GM12801 (cell line): ENCODE measurements around the gene PCSK5.

Source experiments
- TF ChIP-seq, protein P1 (sequence below): IDR thresholded peaks from one replicate; pipeline ENCODE4 v1.5.1; 2011; ENCODE audit warnings: control low read depth; ENCODE audit not compliant: insufficient read length; ENCODE audit errors: extremely low read depth

The PCSK5 gene

DNA sequence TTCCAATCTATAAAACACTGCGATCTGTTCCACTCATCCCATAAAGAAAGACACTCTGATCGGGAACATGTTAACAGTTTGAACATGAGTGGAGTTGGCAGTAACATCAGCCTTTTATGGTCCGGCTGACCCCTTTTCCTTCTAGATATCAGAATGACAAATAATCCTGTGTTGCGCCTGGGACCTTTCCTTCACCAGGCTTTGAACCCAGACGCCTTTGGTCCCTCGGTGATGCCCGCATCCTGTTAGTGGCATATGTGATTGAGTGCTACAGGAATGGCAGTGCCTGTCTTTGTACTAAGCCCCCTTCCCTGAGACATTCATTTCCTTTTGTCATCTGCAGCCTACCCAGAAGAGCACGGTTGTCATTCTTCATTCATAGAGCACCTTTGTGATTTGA, 209.0 kb downstream of the PCSK5 start:
- TF ChIP-seq, protein P1, sequence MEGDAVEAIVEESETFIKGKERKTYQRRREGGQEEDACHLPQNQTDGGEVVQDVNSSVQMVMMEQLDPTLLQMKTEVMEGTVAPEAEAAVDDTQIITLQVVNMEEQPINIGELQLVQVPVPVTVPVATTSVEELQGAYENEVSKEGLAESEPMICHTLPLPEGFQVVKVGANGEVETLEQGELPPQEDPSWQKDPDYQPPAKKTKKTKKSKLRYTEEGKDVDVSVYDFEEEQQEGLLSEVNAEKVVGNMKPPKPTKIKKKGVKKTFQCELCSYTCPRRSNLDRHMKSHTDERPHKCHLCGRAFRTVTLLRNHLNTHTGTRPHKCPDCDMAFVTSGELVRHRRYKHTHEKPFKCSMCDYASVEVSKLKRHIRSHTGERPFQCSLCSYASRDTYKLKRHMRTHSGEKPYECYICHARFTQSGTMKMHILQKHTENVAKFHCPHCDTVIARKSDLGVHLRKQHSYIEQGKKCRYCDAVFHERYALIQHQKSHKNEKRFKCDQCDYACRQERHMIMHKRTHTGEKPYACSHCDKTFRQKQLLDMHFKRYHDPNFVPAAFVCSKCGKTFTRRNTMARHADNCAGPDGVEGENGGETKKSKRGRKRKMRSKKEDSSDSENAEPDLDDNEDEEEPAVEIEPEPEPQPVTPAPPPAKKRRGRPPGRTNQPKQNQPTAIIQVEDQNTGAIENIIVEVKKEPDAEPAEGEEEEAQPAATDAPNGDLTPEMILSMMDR, result no peak

DNA sequence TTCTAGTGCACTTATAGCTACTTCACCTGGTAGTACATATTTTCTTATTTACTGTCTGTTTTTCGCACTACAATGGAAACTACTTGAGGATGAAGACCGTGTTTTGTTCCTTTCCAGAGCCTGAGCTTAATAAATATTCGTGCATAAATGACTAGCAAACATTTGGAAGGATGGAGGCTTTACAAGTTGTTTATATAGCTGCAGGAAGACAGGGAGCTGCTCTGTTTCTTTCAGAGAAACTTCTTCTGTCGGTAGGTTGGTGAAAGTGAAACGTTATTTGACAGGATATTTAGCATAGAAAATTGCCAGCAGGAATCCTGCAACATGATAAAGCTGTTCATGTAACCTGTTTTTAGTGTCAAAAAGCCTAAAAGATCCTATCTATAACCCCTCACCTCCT, 210.6 kb downstream of the PCSK5 start:
- TF ChIP-seq, protein P1, result no peak

DNA sequence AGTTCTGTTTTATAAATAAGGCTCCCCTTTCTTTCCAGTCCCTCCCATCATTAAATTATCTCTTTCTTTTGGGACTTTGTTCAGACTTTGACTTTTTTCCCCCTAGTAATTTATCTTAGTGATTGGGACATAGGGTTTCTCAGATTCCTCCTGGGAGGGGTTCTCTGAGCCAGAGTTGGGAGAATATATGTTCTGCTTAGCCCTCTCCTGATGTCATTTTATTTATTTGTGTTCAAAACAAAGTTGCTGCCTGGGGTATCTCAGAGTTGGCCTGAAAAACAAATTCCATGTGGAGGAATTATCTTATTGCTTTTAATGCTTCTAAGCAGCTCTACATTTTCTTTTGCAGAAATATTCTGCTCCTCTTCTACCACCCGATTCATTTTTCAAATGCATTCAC, 211.0 kb downstream of the PCSK5 start:
- TF ChIP-seq, protein P1, result no peak

DNA sequence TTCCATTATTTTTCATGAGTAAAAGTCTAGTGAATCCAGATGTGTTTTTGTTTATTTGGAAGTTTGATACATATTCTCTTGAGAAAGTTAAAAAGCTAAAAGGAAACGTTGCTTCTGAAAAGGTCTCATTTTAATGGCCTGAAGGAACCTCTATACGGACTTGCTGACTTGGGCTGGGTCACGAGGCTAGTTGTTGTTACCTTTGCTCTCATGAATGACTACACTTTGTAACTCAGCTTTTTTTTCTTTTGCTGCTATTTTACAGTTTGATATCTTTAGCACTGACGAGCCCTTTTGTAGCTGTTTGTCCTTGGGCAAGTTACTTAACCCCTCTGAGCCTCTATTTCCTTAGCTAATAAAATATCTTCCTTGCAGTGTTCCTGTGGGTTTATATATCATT, 211.5 kb downstream of the PCSK5 start:
- TF ChIP-seq, protein P1, result no peak

DNA sequence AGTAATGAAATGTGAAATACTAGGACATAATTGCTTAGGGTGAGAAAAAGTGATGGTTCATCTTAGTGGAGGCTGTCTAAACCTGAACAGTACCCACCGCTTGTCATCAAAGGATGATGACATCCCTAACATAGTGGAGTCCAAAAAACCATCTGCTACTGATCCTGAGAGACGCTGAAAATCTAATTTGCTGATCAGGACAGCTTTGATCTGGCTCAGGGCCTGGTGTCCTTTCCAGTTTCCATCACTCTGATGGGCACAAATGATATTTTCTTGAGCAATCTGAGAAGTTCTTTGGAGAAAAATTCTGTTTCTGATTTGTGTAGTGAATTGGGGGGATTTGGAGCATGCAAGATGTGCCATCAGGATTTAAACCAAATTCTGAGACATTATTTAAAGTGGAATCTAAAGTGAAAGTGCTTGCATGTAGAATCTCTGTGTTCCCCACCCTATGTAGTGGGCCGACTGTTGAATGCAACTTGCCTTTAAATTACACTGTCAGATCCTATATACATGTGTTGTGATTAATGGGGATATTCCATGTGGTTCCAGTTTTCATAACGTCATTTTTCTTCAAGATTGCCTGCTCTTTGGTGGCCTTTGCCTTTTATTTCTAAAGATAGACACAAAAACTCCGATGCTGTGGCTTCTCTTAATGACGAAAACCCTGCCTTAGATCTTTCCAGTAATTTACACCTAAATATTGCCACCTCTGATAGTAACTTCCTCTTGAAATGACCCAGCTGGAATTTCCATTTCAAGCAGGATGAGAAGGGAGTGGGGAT, 213.2 kb downstream of the PCSK5 start:
- TF ChIP-seq, protein P1, result no peak

DNA sequence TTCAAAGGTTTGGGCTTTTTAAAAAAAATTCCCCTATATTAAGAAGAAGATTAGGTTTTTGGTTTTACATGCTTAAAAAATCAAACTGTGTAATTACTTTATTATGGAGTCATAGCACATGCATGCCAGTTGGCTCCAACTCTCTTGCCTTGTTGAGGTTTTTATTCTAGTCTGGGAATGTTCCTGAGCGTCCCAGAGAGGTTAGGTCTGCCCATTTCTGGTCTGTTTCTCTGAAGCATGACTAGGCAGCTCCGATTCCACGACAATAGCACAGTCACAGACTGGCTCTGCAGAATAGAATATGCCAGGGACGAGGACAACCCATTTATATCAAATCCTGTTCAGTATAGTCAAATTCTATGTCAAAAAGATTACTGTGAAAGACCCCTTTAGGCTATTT, 217.0 kb downstream of the PCSK5 start:
- TF ChIP-seq, protein P1, result no peak

DNA sequence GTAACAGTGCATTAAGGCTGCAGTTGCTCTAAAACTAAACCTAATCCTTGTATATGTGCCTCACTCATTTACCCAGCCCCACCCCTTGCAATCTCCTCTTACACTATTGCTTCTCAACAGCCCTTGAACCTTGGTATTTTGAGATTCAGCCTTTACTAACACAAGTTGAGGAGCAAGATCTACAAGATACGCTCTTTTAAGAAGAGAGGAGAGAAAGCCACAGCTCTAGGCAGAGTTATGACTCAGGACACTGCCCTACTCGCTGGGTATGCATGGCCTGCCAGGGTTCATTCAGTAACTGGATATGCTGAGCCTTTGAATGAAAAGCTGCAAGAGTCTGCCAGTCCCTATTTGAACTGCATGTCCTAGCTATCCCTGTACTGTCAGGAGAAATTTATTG, 219.5 kb downstream of the PCSK5 start:
- TF ChIP-seq, protein P1, result no peak
